ENCODE data around the gene GRIA3.

DNA sequence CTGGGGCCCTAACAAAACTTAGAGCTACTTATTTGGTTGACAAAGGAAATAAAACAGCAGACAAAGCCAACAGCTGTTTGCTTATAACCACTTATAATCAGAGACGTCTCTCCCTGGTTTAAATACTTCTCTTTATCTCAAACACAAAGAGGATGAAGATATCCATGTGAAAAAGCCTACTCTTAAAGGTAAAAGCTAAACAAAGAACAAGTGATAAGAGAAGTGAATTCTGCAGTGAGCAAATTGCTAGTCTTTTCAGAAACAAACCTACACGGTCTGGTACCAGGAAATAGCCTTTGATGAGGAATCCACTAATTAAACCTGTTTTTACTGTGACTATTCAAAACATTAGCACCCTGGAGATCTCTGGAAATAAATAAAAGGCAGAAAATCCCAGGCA lies 46.7 kb downstream of the GRIA3 start:
- TF ChIP-seq, protein P1, sequence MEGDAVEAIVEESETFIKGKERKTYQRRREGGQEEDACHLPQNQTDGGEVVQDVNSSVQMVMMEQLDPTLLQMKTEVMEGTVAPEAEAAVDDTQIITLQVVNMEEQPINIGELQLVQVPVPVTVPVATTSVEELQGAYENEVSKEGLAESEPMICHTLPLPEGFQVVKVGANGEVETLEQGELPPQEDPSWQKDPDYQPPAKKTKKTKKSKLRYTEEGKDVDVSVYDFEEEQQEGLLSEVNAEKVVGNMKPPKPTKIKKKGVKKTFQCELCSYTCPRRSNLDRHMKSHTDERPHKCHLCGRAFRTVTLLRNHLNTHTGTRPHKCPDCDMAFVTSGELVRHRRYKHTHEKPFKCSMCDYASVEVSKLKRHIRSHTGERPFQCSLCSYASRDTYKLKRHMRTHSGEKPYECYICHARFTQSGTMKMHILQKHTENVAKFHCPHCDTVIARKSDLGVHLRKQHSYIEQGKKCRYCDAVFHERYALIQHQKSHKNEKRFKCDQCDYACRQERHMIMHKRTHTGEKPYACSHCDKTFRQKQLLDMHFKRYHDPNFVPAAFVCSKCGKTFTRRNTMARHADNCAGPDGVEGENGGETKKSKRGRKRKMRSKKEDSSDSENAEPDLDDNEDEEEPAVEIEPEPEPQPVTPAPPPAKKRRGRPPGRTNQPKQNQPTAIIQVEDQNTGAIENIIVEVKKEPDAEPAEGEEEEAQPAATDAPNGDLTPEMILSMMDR (IDR thresholded peaks at IDR 0.05; ENCODE audit: borderline replicate concordance, extremely low read depth, low read length, poor library complexity, severe bottlenecking): no peak
- no peak for TF ChIP-seq EZH2 (IDR thresholded peaks at IDR 0.05; ENCODE audit: borderline replicate concordance, low read depth, low read length, severe bottlenecking)

All from DND-41 (cell line).